GM18909 (cell line): ENCODE measurements around the gene PARP14.
"Not testable (repeated sequence)": the region's sequence is repeated elsewhere in the genome, so short reads cannot be mapped to it uniquely, and the experiment has no call there.

ENCODE experiments used
- ATAC-seq: cut with Tn5 transposase; IDR thresholded peaks from one replicate; pipeline ENCODE4 v1.9.1; 2021; ENCODE audit warnings: mild to moderate bottlenecking; ENCODE audit not compliant: unreplicated experiment, poor library complexity

Gene PARP14

DNA sequence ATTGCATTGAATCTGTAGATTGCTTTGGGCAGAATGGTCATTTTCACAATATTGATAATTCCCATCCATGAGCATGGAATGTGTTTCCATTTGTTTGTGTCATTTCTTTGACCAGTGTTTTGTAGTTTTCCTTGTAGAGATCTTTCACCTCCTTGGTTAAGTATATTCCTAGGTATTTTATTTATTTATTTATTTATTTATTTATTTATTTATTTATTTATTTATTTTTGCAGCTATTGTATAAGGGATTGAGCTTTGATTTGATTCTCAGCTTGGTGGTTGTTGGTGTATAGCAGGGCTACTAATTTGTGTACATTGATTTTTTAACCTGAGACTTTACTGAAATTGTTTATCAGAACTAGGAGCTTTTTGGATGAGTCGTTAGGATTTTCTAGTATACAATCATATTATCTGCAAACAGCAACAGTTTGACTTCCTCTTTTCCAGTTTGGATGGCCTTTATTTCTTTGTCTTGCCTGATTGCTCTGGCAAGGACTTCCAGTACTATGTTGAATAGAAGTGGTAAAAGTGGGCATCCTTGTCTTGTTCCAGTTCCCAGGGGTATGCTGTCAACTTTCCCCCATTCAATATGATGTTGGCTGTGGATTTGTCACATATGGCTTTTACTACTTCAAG lies 30.1 kb downstream of the PARP14 start:
- ATAC-seq, result not testable (repeated sequence)

DNA sequence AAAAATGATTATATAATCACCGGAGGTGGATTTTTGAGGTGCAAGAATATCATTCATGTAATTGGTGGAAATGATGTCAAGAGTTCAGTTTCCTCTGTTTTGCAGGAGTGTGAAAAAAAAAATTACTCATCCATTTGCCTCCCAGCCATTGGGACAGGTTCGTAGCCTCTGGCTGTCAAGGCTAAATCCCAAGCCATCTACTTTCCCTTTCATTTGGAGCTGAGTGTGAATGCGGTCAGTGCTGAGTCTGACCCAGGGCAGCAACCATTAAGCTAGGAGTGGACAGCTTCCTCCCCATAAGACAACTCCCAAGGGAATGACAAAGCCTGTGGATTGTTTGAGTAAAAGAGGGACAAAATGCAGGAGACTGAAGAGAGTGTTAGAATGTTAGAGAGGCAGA lies 33.6 kb downstream of the PARP14 start:
- ATAC-seq, result no peak

DNA sequence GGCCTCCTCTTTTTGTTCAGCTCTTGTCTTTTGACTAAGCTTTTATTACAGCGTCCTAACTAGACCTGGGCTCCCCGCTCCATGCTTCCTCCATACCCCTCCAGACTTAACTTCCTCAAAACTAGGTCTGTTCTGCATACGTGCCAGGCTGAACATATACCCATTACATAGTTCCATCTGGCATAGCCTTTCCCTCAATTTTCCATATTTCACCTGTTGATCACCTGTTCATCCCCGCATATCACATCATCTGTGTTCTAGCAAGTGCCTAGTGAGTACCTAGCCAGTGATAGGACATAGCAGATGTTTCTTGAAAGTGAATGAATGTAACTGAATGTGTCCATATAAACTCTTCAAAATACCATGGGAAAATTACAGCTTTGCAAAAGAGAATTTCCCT lies 36.0 kb downstream of the PARP14 start:
- ATAC-seq, result no peak

DNA sequence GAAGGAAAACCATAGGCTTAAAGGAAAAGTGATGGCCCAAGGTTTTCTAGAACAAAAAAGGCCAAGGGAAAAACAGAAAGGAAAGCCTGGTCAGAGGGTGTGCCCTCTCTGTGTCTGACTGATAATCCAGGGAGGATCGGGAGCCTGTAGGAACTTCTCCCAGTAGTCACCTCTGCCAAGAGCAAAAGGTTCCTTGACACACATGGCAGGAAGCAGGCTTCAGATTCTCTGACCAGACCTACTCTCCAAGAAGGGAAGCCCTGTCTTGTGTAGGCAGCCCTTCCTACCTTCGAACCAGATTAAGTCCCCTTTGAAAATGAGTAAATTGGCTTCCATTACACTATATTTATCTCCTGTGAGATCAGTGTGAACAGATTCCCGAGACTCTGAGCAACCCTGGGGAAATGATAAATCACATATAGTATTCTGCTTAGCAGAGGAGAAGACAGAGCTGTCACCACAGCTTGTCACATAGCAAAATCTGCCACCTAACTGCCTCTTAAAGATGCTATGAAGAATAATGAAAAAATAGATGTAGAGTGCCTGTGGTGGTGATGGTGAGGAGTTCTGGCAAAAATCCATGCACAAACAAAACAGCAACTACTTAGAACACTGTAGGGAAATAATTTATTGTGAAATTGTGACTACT lies 38.8 kb downstream of the PARP14 start:
- ATAC-seq, result no peak

DNA sequence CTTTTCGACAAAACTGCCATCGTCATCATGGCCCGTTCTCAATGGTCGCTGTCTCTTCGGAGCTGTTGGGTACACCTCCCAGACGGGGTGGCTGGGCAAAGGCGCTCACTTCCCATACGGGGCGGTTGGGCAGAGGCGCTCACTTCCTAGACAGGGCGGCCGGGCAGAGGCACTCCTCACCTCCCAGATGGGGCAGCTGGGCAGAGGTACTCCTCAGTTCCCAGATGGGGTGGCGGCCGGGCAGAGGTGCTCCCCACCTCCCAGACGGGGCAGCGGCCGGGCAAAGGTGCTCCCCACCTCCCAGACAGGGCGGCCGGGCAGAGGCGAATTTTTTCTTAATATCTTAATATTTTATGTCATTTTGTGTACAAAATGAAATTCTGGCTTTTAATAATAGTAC lies 44.5 kb downstream of the PARP14 start:
- no peak for ATAC-seq

DNA sequence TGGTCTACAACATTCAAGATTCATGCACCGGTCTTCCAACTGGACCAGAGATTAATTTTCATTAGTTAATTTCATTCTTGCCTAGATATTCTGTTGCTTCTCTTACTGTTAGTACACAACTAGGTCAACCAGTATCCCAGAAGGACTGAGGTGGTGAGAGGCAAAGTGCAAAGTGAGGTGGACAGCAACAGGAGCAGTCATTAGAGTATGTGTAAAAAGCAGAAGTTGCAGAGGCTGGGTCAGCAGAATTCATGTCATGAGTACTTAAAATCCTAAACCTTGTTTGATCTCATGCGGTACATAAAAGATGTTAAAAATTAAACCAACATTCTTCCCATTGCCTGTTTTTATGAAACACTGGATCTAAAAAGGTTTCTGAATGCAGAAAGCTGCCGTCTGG lies 46.7 kb downstream of the PARP14 start:
- ATAC-seq, result no peak

DNA sequence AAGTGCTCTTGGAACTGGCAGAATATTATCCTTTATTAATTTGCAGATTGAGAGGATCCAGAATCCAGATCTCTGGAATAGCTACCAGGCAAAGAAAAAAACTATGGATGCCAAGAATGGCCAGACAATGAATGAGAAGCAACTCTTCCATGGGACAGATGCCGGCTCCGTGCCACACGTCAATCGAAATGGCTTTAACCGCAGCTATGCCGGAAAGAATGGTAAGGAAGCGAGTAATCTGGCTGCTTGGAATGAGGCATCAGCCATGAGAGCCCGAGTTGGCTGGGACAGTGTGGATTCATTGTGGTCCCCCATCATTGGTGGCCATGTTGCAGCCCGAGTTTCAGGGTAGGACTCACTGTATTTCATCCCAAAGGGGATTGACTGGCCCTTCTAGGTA lies 47.1 kb downstream of the PARP14 start:
- no peak for ATAC-seq

DNA sequence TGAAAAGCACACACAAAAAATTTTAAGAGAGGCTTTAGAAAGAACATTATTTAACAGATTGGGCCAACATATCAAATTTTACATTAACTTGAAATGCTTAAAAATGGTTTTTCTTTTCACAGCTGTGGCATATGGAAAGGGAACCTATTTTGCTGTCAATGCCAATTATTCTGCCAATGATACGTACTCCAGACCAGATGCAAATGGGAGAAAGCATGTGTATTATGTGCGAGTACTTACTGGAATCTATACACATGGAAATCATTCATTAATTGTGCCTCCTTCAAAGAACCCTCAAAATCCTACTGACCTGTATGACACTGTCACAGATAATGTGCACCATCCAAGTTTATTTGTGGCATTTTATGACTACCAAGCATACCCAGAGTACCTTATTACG lies 47.5 kb downstream of the PARP14 start:
- no peak for ATAC-seq

DNA sequence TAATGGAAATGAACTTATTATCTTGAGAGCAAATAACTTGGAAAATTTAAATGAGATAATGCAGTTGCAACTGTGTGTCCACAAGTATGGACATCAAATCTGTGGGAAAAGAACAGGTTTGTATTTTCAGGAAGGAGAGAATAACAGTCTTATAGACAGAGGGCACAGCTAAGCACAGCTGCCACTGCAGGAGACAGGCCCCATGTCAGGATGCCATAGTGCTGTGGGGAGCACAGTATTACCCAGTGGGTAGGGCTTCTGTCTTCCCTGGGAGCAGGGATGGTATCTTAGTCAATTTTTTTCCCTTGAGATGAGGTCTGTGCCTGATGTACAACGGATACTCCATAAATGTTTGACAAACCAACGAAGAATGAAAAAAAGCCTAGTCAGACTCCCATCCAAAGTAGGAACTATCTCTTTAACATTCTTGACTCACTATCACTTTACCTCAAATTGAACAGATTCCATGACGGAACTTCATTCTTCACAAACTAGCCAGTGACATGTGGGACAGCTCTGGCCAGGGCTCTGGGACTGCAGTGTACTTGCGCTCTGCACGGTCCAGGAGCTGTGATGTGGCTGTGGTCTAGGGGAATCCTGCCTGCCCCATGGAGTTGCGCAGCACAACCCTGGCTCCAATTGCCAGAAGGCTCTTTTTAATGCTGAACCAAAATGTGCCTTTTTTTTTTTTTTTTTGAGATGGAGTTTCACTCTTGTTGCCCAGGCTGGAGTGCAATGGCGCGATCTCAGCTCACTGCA lies 48.3 kb downstream of the PARP14 start:
- no peak for ATAC-seq

DNA sequence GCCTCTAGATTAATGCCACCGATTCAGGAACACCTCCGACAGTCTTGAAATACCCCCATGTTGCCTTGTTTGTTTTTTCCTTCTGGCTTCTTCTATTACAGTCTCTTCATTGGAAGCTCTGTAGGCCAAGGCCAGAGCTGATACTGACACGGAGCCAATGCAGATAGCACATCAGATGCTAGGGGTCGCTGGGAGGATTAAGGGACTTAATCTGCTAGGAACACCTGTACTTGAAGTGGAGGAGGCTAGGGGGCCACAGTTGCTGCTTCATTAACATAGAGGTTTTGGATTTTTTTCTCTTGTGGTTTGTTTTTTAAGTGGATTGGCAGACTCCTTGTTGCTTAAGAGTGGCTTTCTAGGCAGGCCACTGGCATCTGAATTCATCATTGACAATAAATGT lies 49.6 kb downstream of the PARP14 start:
- ATAC-seq, result no peak

DNA sequence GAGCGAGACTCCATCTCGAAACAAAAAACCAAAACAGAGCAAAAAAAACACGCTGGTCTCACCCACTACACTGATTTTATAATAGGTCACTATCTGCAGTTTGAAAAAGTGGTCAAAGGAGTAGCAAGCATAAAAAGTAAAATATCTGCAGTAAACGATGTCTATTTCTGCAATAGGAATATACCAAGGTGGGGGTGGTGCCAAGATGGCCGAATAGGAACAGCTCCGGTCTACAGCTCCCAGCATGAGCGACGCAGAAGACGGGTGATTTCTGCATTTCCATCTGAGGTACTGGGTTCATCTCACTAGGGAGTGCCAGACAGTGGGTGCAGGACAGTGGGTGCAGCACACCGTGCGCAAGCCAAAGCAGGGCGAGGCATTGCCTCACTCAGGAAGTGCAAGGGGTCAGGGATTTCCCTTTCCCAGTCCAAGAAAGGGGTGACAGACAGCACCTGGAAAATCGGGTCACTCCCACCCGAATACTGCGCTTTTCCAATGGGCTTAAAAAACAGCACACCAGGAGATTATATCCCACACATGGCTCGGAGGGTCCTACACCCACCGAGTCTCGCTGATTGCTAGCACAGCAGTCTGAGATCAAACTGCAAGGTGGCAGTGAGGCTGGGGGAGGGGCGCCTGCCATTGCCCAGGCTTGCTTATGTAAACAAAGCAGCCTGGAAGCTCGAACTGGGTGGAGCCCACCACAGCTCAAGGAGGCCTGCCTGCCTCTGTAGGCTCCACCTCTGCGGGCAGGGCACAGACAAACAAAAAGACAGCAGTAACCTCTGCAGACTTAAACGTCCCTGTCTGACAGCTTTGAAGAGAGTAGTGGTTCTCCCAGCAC lies 52.3 kb downstream of the PARP14 start:
- not testable (repeated sequence) for ATAC-seq

DNA sequence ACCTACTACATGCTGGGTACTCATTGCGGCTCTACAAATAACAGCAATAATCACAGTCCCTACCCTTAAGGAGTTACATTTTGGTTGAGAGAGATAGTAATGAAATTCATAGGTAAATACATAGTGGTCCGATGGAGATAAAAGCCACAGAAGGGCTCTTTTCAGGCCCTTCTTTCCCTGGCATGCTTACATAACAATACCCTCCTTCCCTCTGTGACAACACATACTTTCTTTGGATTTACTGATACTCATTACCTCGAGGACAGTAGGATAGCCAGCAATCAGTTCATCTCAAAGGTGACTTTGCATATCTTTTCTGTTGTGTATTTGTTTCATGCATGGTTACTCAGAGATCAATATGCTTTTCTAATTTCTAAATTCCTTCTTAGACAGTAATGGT lies 58.5 kb downstream of the PARP14 start:
- ATAC-seq, result no peak

DNA sequence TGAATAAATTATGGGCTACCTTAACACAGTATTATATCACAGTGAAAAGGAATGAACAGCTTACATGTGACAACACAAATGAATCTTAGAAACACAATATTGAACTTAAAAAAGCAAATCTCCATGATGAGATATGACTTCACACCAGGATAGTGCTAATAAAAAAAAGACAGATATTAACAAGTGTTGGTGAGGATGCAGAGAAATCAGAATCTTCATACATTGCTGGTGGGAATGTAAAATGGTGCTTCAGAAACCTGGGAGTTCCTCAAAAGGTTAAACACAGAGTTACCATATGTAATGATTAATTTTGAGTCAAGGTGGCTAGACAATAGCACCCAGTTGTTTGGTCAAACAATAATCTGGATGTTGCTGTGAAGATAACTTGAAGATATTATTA lies 61.6 kb downstream of the PARP14 start:
- no peak for ATAC-seq

DNA sequence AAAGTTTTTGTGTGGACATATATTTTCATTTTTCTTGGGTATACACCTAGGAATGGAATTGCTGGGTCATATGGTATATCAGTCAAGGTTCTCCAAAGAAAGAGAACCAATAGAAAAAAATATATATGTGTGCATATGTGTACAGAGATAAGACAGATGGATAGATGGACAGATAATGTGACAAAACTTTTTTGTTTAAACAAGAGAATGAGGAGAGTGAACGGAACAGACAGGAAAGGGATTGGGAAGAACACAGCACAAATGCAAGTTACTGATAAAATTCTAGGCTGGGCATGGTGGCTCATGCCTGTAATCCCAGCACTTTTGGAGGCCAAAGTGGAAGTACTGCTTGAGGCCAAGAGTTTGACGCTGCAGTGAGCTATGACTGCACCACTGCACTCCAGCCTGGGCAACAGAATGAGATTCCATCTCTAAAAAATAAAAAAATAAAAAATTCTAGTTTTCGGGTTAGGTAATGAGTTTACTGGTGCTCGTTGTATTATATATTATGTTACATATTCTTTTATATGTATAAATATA lies 63.0 kb downstream of the PARP14 start:
- ATAC-seq, result no peak

DNA sequence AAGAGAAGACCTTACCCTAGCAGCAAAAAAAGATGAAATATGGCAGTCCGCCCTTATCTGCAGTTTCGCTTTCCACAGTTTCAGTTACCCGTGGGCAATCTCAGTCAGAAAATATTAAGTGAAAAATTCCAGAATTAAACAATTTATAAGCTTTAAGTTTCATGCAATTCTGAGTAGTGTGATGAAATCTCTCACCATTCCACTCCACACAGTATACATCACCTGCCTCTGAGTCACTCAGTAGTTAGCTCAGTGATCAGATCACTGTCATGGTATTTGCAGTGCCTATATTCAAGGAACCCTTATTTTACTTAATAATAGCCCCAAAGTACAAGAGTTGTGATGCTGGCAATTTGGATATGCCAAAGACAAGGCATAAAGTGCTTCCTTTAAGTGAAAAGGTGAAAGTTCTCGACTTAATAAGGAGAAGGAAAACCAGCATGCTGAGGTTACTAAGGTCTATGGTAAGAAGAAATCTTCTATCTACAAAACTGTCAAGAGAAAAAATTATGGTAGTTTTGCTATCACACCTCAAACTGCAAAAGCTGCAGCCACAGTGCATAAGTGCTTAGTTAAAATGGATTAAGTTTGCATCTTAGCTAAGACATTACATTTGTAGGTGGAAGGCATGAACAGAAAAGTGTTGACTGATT lies 64.9 kb downstream of the PARP14 start:
- no peak for ATAC-seq

DNA sequence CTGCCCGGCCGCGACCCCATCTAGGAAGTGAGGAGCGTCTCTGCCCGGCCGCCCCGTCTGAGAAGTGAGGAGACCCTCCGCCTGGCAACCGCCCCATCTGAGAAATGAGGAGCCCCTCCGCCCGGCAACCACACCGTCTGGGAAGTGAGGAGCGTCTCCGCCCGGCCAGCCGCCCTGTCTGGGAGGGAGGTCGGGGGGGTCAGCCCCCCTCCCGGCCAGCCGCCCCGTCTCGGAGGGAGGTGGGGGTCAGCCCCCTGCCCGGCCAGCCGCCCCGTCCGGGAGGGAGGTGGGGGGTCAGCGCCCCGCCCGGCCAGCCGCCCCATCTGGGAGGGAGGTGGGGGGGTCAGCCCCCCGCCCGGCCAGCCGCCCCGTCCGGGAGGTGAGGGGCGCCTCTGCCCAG lies 66.7 kb downstream of the PARP14 start:
- ATAC-seq, result not testable (repeated sequence)

DNA sequence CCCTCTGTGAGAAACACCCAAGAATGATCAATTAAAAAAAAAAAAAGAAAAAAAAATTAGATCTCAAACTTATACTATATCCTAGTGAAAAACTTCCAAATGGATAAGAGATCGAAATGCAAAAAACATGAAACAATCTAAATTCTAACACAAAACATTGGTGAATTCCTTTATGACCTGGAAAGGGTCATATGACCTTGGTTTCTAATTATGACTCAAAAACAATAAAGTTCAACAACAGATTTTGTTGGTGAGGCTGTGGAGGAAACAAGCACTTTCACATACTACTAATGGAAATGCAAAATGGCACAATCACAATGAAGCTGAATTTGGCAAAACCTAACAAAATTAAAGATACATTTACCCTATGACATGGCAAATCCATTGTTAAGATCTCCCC lies 67.7 kb downstream of the PARP14 start:
- no peak for ATAC-seq

DNA sequence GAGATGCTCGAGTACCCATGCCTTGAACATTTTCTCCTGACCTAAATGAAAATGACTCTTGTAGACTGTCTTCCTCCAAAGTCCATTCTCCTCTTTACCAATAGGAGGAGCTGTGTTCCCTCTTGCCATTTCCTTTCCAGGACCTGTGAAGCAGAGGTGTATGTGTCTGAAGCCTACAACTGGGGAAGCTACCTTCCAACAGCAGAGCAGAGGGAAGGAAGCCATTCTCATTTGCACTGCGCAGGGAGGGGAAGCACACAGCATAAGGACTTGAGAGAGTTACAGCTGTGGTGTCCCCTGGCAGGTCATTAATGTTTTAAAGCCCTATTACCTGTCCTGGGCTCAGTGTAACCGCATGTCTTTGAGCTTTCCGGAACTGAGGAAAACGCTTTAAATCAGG lies 74.3 kb downstream of the PARP14 start:
- peak; percentile 67 for ATAC-seq

DNA sequence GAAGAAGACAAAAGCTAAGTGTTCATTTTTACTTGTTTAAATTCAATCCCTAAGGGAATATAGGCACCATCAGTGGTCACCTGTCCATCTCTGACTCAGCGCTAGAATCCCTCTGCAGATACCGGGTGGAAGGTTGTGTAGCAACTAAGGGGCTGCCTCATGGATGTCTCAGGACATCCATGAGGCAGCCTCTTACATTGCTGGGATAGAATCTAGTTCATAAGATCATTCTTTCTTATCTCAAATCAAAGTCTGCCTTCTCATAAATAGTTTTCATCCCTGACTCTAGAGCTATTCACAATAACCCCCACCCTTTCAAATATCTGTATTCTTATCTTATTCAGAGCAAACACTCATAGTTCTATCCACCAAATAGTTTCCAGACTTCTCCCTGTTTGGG lies 74.9 kb downstream of the PARP14 start:
- no peak for ATAC-seq
